Neural cell (in vitro differentiated cells): ENCODE measurements around the gene CD180.

Source experiments
- CTCF ChIP-seq: fragments of 450-650 bp; IDR thresholded peaks from 2 replicates; pipeline ENCODE4 v1.5.1; 2014; ENCODE audit warnings: antibody characterized with exemption, mild to moderate bottlenecking, moderate library complexity; ENCODE audit not compliant: poor library complexity, severe bottlenecking
- EZH2 ChIP-seq: fragments of 200-600, 300-800 bp; shearing (Covaris generic), sonication (generic); IDR thresholded peaks from 2 replicates; pipeline ENCODE4 v1.6.1; 2014; ENCODE audit warnings: antibody characterized with exemption, low read length, borderline replicate concordance, mild to moderate bottlenecking; ENCODE audit not compliant: insufficient read depth, poor library complexity, severe bottlenecking
- POLR2AphosphoS5 ChIP-seq: IDR thresholded peaks from 2 replicates; pipeline ENCODE4 v1.6.1; 2012
- SMC3 ChIP-seq: fragments of 450-650 bp; conservative IDR thresholded peaks from 2 replicates; pipeline ENCODE4 v1.6.1; 2014; ENCODE audit warnings: antibody characterized with exemption, mild to moderate bottlenecking, moderate library complexity; ENCODE audit not compliant: poor library complexity
- TAF1 ChIP-seq: IDR thresholded peaks from 2 replicates; pipeline ENCODE4 v1.6.1; 2012; ENCODE audit warnings: low read depth
- TF ChIP-seq, protein P1 (sequence below): IDR thresholded peaks from 2 replicates; pipeline ENCODE4 v1.6.1; 2012; ENCODE audit warnings: borderline replicate concordance

- no peak for TF ChIP-seq EZH2
- no peak for TF ChIP-seq CTCF
- no peak for TF ChIP-seq POLR2AphosphoS5
- TF ChIP-seq TAF1 = no peak
- no peak for TF ChIP-seq SMC3
- TF ChIP-seq, protein P1, sequence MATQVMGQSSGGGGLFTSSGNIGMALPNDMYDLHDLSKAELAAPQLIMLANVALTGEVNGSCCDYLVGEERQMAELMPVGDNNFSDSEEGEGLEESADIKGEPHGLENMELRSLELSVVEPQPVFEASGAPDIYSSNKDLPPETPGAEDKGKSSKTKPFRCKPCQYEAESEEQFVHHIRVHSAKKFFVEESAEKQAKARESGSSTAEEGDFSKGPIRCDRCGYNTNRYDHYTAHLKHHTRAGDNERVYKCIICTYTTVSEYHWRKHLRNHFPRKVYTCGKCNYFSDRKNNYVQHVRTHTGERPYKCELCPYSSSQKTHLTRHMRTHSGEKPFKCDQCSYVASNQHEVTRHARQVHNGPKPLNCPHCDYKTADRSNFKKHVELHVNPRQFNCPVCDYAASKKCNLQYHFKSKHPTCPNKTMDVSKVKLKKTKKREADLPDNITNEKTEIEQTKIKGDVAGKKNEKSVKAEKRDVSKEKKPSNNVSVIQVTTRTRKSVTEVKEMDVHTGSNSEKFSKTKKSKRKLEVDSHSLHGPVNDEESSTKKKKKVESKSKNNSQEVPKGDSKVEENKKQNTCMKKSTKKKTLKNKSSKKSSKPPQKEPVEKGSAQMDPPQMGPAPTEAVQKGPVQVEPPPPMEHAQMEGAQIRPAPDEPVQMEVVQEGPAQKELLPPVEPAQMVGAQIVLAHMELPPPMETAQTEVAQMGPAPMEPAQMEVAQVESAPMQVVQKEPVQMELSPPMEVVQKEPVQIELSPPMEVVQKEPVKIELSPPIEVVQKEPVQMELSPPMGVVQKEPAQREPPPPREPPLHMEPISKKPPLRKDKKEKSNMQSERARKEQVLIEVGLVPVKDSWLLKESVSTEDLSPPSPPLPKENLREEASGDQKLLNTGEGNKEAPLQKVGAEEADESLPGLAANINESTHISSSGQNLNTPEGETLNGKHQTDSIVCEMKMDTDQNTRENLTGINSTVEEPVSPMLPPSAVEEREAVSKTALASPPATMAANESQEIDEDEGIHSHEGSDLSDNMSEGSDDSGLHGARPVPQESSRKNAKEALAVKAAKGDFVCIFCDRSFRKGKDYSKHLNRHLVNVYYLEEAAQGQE = no peak
These were observed 8.1 kb downstream of the CD180 start for GRCh38 chr5:67188274-67189078.
